ENCODE data around the gene RAB11FIP5. TPM values are rescaled to one million over a fixed set of nuclear protein-coding genes. Genes with fewer than 3 reads are reported as not detected.
A peak's percentile ranks its signal among the peaks of the same experiment; 100 is the strongest.

RAB11FIP5 gene
- total RNA-seq, 1 experiment from 2014 or later = 20.8 TPM

DNA sequence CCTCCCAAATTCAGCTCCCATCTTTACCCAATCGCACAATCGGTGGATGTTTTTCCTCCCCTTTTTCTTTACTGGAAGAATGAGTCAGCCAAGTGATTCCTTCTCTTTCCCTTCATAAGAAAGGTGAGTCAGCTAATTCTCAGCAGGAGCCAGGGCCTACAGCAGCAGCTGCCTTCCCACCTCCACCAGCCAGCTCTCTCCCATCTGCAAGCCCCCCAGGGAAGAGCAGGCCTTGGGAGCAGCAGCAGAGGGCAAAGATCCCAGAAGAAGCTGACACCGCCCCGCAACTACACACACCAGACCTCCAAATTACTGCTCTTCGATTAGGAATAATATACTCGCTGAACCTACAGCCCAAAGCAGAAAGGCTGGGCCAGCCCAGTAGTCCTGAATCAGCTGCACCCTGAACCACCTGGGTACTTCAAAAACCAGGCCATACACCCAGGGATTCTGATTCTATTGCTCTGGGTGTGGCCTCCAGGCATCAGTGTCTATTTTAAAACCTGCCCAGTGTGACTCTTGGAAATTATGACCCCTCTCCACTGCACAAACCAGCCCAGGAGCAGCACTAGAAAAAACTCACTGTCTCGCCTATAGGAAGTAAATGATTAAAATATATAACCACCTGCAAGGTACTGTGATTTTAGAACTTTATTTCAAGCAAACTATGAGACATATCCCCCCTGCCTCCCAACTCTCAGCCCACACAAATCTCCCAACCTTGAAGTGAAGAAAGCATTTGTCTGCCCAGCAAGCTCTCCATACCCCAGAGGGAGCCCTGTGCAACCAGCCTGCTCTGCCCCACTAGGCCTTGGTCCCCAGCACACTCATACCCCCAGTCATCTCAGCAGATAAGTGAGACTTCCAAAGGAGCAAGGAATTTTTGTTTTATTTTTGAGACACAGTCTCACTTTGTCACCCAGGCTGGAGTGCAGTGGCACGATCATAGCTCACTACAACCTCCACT is 48.6 kb downstream of the RAB11FIP5 start (continued):
- TF ChIP-seq POLR2AphosphoS5 (IDR thresholded peaks at IDR 0.05; ENCODE audit: low read depth, low read length) = peak; percentile 22; the same call in 1 of the 2 replicates
- TF ChIP-seq ZNF274 (IDR thresholded peaks at IDR 0.05; ENCODE audit: low read depth, low read length) = no peak
- 0 out of 2 replicates have a peak, but pooled peaks have one; percentile 3 for TF ChIP-seq RAD21 (IDR thresholded peaks at IDR 0.05; ENCODE audit: low read depth)

DNA sequence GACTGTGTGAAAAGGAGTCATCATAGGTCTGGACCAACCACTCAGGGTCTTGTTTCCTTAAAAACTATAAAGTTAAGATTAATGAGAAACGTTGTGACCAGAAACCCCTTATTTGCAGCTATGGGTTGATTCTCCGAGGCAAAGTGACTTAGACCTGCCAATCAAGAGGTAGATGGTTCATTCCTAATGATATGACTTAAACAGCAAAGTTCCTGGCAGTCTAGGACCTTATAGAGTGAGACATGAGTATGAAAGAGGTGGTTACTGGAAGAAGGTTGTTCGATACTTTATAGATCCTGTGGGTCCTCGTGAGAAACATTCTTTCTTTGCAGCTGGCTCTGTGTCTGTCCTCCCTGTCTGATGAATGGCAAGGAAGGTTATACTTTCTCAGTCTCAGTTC is 49.3 kb downstream of the RAB11FIP5 start:
- H3K4me1 ChIP-seq (ENCODE audit: control insufficient read depth in 1 of 2, insufficient read depth in 2 of 2, low read length in 2 of 2) = peaks cover 31 to 43% of the 10 kb centered on the region in 2 experiments
- peak overlapping the region; percentile 64 for H3K9ac ChIP-seq (ENCODE audit: low read length)
- H2AFZ ChIP-seq (ENCODE audit: low read depth, low read length, poor library complexity, severe bottlenecking) = peak overlapping the region; percentile 38
- no peaks in the 10 kb centered on the region for H3K9me2 ChIP-seq (ENCODE audit: insufficient read depth)
- H3K27ac ChIP-seq (ENCODE audit: low read depth, low read length) = peak overlapping the region; percentile 91
- H3K36me3 ChIP-seq (ENCODE audit: control insufficient read depth in 1 of 2, insufficient read depth in 2 of 2, low read length in 2 of 2) = peaks cover 0 to under 1% of the 10 kb centered on the region in 2 experiments; a peak in 1 of 4 replicates
- TF ChIP-seq CBX3 (IDR thresholded peaks at IDR 0.05; ENCODE audit: low read depth) = no peak
- TF ChIP-seq YY1 (IDR thresholded peaks at IDR 0.05; ENCODE audit: extremely low read depth, insufficient replicate concordance, low read depth, low read length) = no peak
- no peak for TF ChIP-seq SP1 (IDR thresholded peaks at IDR 0.05; ENCODE audit: low read depth)
- TF ChIP-seq ZFX (IDR thresholded peaks at IDR 0.05) = no peak
- no peak for TF ChIP-seq SIN3A (IDR thresholded peaks at IDR 0.05; ENCODE audit: low read depth)
- no peak for TF ChIP-seq JUND (IDR thresholded peaks at IDR 0.05)
- TF ChIP-seq POLR2AphosphoS5 (IDR thresholded peaks at IDR 0.05; ENCODE audit: low read depth, low read length) = no peak
- TF ChIP-seq TCF7L2 (IDR thresholded peaks at IDR 0.05; ENCODE audit: borderline replicate concordance, extremely low read depth, insufficient read depth, insufficient read length) = no peak
- TF ChIP-seq, protein P1, sequence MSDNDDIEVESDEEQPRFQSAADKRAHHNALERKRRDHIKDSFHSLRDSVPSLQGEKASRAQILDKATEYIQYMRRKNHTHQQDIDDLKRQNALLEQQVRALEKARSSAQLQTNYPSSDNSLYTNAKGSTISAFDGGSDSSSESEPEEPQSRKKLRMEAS (IDR thresholded peaks at IDR 0.05) = no peak
- TF ChIP-seq, protein P2, sequence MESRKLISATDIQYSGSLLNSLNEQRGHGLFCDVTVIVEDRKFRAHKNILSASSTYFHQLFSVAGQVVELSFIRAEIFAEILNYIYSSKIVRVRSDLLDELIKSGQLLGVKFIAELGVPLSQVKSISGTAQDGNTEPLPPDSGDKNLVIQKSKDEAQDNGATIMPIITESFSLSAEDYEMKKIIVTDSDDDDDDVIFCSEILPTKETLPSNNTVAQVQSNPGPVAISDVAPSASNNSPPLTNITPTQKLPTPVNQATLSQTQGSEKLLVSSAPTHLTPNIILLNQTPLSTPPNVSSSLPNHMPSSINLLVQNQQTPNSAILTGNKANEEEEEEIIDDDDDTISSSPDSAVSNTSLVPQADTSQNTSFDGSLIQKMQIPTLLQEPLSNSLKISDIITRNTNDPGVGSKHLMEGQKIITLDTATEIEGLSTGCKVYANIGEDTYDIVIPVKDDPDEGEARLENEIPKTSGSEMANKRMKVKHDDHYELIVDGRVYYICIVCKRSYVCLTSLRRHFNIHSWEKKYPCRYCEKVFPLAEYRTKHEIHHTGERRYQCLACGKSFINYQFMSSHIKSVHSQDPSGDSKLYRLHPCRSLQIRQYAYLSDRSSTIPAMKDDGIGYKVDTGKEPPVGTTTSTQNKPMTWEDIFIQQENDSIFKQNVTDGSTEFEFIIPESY (IDR thresholded peaks at IDR 0.05; ENCODE audit: extremely low read depth, insufficient replicate concordance, low read length) = no peak
- no peak for TF ChIP-seq SRF (IDR thresholded peaks at IDR 0.05; ENCODE audit: low read depth)
- no peak for TF ChIP-seq CEBPB (IDR thresholded peaks at IDR 0.05; ENCODE audit: low read depth)
- TF ChIP-seq, protein P3, sequence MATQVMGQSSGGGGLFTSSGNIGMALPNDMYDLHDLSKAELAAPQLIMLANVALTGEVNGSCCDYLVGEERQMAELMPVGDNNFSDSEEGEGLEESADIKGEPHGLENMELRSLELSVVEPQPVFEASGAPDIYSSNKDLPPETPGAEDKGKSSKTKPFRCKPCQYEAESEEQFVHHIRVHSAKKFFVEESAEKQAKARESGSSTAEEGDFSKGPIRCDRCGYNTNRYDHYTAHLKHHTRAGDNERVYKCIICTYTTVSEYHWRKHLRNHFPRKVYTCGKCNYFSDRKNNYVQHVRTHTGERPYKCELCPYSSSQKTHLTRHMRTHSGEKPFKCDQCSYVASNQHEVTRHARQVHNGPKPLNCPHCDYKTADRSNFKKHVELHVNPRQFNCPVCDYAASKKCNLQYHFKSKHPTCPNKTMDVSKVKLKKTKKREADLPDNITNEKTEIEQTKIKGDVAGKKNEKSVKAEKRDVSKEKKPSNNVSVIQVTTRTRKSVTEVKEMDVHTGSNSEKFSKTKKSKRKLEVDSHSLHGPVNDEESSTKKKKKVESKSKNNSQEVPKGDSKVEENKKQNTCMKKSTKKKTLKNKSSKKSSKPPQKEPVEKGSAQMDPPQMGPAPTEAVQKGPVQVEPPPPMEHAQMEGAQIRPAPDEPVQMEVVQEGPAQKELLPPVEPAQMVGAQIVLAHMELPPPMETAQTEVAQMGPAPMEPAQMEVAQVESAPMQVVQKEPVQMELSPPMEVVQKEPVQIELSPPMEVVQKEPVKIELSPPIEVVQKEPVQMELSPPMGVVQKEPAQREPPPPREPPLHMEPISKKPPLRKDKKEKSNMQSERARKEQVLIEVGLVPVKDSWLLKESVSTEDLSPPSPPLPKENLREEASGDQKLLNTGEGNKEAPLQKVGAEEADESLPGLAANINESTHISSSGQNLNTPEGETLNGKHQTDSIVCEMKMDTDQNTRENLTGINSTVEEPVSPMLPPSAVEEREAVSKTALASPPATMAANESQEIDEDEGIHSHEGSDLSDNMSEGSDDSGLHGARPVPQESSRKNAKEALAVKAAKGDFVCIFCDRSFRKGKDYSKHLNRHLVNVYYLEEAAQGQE (IDR thresholded peaks at IDR 0.05; ENCODE audit: low read depth) = no peak
- BruUV-seq (replicated peaks) = no TSS peak
- H3K4me2 ChIP-seq (ENCODE audit: low read length) = peak overlapping the region; percentile 80
- RAD21 ChIA-PET (ENCODE audit: low non-redundant PET in 1 of 2, low total read pairs in 2 of 2, uncharacterized antibody in 2 of 2, unreplicated experiment in 2 of 2) = no interaction called here
- POLR2A ChIA-PET = no interaction called here
- H3K4me3 ChIP-seq (replicated peaks in 1 of 2; ENCODE audit: low read depth in 1 of 2, low read length in 2 of 2) = peak overlapping the region in 1 of 2 experiments; percentile 45; a peak in 3 of 4 replicates
- intact Hi-C loops (cut with micrococcal nuclease) = no loop called here
- H3K9me3 ChIP-seq (ENCODE audit: control insufficient read depth in 1 of 2, insufficient read depth in 1 of 2, low read depth in 1 of 2, low read length in 2 of 2) = no peaks in the 10 kb centered on the region
- H4K20me1 ChIP-seq (ENCODE audit: insufficient read depth) = no peaks in the 10 kb centered on the region
- peaks cover 52% of the 10 kb centered on the region for H3K79me2 ChIP-seq (ENCODE audit: insufficient read depth, low read length)
- H3K27me3 ChIP-seq (ENCODE audit: insufficient read depth, low read length) = no peaks in the 10 kb centered on the region
- CTCF ChIA-PET = interaction anchor here (0.6 to 1.8 kb wide), 3 partner anchors 86 to 114 kb away, joined by 4 to 7 read pairs (median 4); no protein-coding TSS in a partner anchor
- ATAC-seq (peak; percentile 23), DNase-seq (ENCODE audit: low read depth, low spot score) (no peak)

All from HCT116 (cell line).